ENCODE results near the gene C1QTNF6. TPM values are rescaled to one million over a fixed set of nuclear protein-coding genes. Genes with fewer than 3 reads are reported as not detected.
"Not testable (repeated sequence)": the region's sequence is repeated elsewhere in the genome, so short reads cannot be mapped to it uniquely, and the experiment has no call there.

The C1QTNF6 gene
- polyA plus RNA-seq, 1 of the 3 experiments (the other 2 are of a cell fraction), result 47.7 TPM

DNA sequence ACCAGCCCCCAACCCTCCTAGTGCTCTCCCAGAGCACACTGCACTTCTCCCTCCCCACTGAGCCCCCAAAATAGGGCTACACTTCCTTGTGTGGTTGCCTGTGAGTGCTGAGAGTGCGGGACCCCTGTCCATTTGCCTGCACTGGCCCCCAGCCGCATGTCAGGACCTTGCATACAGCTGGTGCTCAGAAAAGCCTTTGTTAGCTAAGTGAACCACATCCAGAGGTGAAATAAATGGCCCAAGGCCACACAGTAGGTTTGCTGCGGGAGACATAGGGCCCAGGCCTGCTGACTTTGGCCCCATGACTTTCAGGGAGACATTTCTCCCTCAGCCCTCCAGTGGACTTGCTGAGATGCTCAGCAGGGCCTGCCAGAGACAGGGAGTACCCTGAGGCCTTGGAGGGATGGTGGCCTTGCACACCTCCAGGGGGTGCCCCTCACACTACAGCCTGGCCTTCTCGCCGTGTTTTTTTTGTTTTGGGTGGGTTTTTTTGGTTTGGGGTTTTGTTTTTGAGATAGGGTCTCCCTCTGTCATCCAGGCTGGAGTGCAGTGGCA lies 14.0 kb upstream of the C1QTNF6 start:
- Histone ChIP-seq H3K4me2 (no peak overlapping the region), H4K20me1 (ENCODE audit: insufficient read depth) (no peaks in the 10 kb centered on the region), H3K79me2 (ENCODE audit: insufficient read depth) (no peaks in the 10 kb centered on the region; the same call in 1 of the 2 replicates), H3K36me3 (replicated peaks in 1 of 2; ENCODE audit: control insufficient read depth in 1 of 2, insufficient read depth in 2 of 2, low read length in 1 of 2) (no peaks in the 10 kb centered on the region), H2AFZ (ENCODE audit: low read depth) (no peak overlapping the region), H3K27me3 (ENCODE audit: insufficient read depth) (no peaks in the 10 kb centered on the region), H3K9ac (no peak overlapping the region), H3K4me1 (ENCODE audit: control insufficient read depth in 1 of 2, insufficient read depth in 2 of 2, low read depth in 1 of 2, low read length in 1 of 2) (peaks cover 12 to 17% of the 10 kb centered on the region in 2 experiments; a peak in 3 of 4 replicates), H3K27ac (ENCODE audit: low read depth in 2 of 2, low read length in 1 of 2) (no peak overlapping the region), H3F3A (replicated peaks; ENCODE audit: insufficient read depth) (peaks cover 13% of the 10 kb centered on the region), H3K9me3 (no peaks in the 10 kb centered on the region), H3K9me2 (no peaks in the 10 kb centered on the region), H3K4me3 (ENCODE audit: low read depth in 2 of 2, low read length in 1 of 2) (no peak overlapping the region)
- no peak for DNase-seq
- 70% methylated on average over 4 of the region's 5 CpGs for WGBS (ENCODE audit: low lambda C conversion rate)
- TF ChIP-seq ELF1 (IDR thresholded peaks at IDR 0.05) (no peak), FOXM1 (IDR thresholded peaks at IDR 0.05; ENCODE audit: low read depth) (no peak), RXRA (IDR thresholded peaks at IDR 0.05; ENCODE audit: borderline replicate concordance, low read depth) (no peak), FOXJ3 (CRISPR knock-in tag; IDR thresholded peaks at IDR 0.05) (no peak), EZH2phosphoT487 (IDR thresholded peaks at IDR 0.05; ENCODE audit: borderline replicate concordance, low read depth) (no peak), SIN3A (IDR thresholded peaks at IDR 0.05; ENCODE audit: borderline replicate concordance, low read depth, low read length) (no peak), GATA2 (CRISPR knock-in tag; IDR thresholded peaks at IDR 0.05) (no peak), NRF1 (IDR thresholded peaks at IDR 0.05; ENCODE audit: low read depth, low read length) (no peak), MEF2A (IDR thresholded peaks at IDR 0.05; ENCODE audit: borderline replicate concordance, low read depth) (no peak), RFX5 (IDR thresholded peaks at IDR 0.05; ENCODE audit: low read length) (no peak), MXI1 (IDR thresholded peaks at IDR 0.05; ENCODE audit: low read depth, low read length) (no peak), YY1 (IDR thresholded peaks at IDR 0.05; ENCODE audit: low read depth) (no peak), RAD21 (IDR thresholded peaks at IDR 0.05; ENCODE audit: low read length) (no peak)
- TF ChIP-seq, protein P1, sequence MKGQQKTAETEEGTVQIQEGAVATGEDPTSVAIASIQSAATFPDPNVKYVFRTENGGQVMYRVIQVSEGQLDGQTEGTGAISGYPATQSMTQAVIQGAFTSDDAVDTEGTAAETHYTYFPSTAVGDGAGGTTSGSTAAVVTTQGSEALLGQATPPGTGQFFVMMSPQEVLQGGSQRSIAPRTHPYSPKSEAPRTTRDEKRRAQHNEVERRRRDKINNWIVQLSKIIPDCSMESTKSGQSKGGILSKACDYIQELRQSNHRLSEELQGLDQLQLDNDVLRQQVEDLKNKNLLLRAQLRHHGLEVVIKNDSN (IDR thresholded peaks at IDR 0.05; ENCODE audit: borderline replicate concordance, low read depth), result no peak
- ChIA-PET CTCF (interaction anchor here (7.6 to 7.7 kb wide), 2 partner anchors 23 to 37 kb away, joined by 156 to 190 read pairs; partner anchors contain the start of gene C1QTNF6), POLR2A (no interaction called here)

GRCh38 chr22:37201443-37201820 lies 13.4 kb upstream of the C1QTNF6 start:
- POLR2A ChIA-PET; H3K79me2 ChIP-seq (ENCODE audit: insufficient read depth); H3K27ac ChIP-seq (ENCODE audit: low read depth in 2 of 2, low read length in 1 of 2); H3K4me2 ChIP-seq; H3K9me2 ChIP-seq; H3K36me3 ChIP-seq (replicated peaks in 1 of 2; ENCODE audit: control insufficient read depth in 1 of 2, insufficient read depth in 2 of 2, low read length in 1 of 2); H3K9ac ChIP-seq; H3K4me3 ChIP-seq (ENCODE audit: low read depth in 2 of 2, low read length in 1 of 2); H4K20me1 ChIP-seq (ENCODE audit: insufficient read depth); H2AFZ ChIP-seq (ENCODE audit: low read depth); DNase-seq; H3K9me3 ChIP-seq; H3K27me3 ChIP-seq (ENCODE audit: insufficient read depth): not testable (repeated sequence)
- Histone ChIP-seq H3K4me1 (ENCODE audit: control insufficient read depth in 1 of 2, insufficient read depth in 2 of 2, low read depth in 1 of 2, low read length in 1 of 2) (peaks cover 18 to 23% of the 10 kb centered on the region in 2 experiments), H3F3A (replicated peaks; ENCODE audit: insufficient read depth) (peaks cover 19% of the 10 kb centered on the region)
- WGBS (ENCODE audit: low lambda C conversion rate), result 100% methylated on average over 6 of the region's 6 CpGs
- CTCF ChIA-PET, result interaction anchor here (0.5 to 7.7 kb wide), 3 partner anchors 22 to 58 kb away, joined by 3 to 190 read pairs (median 156); partner anchors contain the start of gene C1QTNF6
